Activated naive CD4-positive, alpha-beta T cell treated with anti-CD3 and anti-CD28 coated beads, Interleukin-2, amount 50 U/mL, for 24 hours (primary cell): ENCODE measurements around the gene CEBPA.
A peak's percentile ranks its signal among the peaks of the same experiment; 100 is the strongest.

Experiments
- H3K27ac Mint-ChIP-seq: one replicate; pipeline ENCODE4 v1.8.0; 2021; ENCODE audit warnings: mild to moderate bottlenecking, mixed read lengths
- H3K27me3 Mint-ChIP-seq: one replicate; pipeline ENCODE4 v1.8.0; 2021; ENCODE audit warnings: mixed read lengths
- H3K36me3 Mint-ChIP-seq: one replicate; pipeline ENCODE4 v1.8.0; 2021; ENCODE audit warnings: mixed read lengths
- H3K4me1 Mint-ChIP-seq: one replicate; pipeline ENCODE4 v1.8.0; 2021; ENCODE audit warnings: mixed read lengths
- H3K4me3 Mint-ChIP-seq: one replicate; pipeline ENCODE4 v1.8.0; 2021; ENCODE audit warnings: mild to moderate bottlenecking, mixed read lengths
- H3K9me3 Mint-ChIP-seq: one replicate; pipeline ENCODE4 v1.8.0; 2021; ENCODE audit warnings: mixed read lengths

Gene CEBPA

GRCh38 chr19:33302175-33302973 lies at the start of gene CEBPA:
CEBPA (minus strand) TSS chr19:33302534; CDS start chr19:33302414, 120 bp downstream.
- no peak within 1 kb of the TSS for H3K27ac Mint-ChIP-seq
- H3K9me3 Mint-ChIP-seq: no peaks in the 10 kb centered on the region
- peak within 1 kb of the TSS; percentile 67 for H3K4me3 Mint-ChIP-seq
- peaks cover 3% of the 10 kb centered on the region for H3K4me1 Mint-ChIP-seq
- peaks cover 27% of the 10 kb centered on the region for H3K27me3 Mint-ChIP-seq
- no peaks in the 10 kb centered on the region for H3K36me3 Mint-ChIP-seq

GRCh38 chr19:33350538-33351309 lies 48.4 kb upstream of the CEBPA start:
- Mint-ChIP-seq H3K4me1 (no peaks in the 10 kb centered on the region), H3K27me3 (peaks cover 7% of the 10 kb centered on the region), H3K36me3 (peaks cover 1% of the 10 kb centered on the region), H3K4me3 (no peak overlapping the region), H3K9me3 (peaks cover 3% of the 10 kb centered on the region), H3K27ac (no peak overlapping the region)

- Mint-ChIP-seq H3K27me3 (peaks cover 10% of the 10 kb centered on the region), H3K4me1 (no peaks in the 10 kb centered on the region), H3K36me3 (peaks cover 1% of the 10 kb centered on the region), H3K27ac (no peak overlapping the region), H3K9me3 (no peaks in the 10 kb centered on the region), H3K4me3 (no peak overlapping the region)
Observed at GRCh38 chr19:33349319-33350289, 47.3 kb upstream of the CEBPA start.

- H3K4me1 Mint-ChIP-seq: no peaks in the 10 kb centered on the region
- H3K27ac Mint-ChIP-seq: no peak overlapping the region
- H3K9me3 Mint-ChIP-seq: no peaks in the 10 kb centered on the region
- peaks cover 15% of the 10 kb centered on the region for H3K27me3 Mint-ChIP-seq
- no peaks in the 10 kb centered on the region for H3K36me3 Mint-ChIP-seq
- H3K4me3 Mint-ChIP-seq: no peak overlapping the region
Observed at GRCh38 chr19:33348301-33349010, 46.1 kb upstream of the CEBPA start.

GRCh38 chr19:33347300-33347699 lies 45.0 kb upstream of the CEBPA start:
- Mint-ChIP-seq H3K4me3 (no peak overlapping the region), H3K4me1 (no peaks in the 10 kb centered on the region), H3K36me3 (no peaks in the 10 kb centered on the region), H3K9me3 (no peaks in the 10 kb centered on the region), H3K27ac (no peak overlapping the region), H3K27me3 (peaks cover 15% of the 10 kb centered on the region)

GRCh38 chr19:33346665-33347064 lies 44.3 kb upstream of the CEBPA start:
- Mint-ChIP-seq H3K27ac (no peak overlapping the region), H3K27me3 (peaks cover 17% of the 10 kb centered on the region), H3K4me1 (no peaks in the 10 kb centered on the region), H3K36me3 (no peaks in the 10 kb centered on the region), H3K4me3 (no peak overlapping the region), H3K9me3 (no peaks in the 10 kb centered on the region)

- Mint-ChIP-seq H3K4me1 (no peaks in the 10 kb centered on the region), H3K36me3 (no peaks in the 10 kb centered on the region), H3K4me3 (no peak overlapping the region), H3K27me3 (peaks cover 25% of the 10 kb centered on the region), H3K9me3 (no peaks in the 10 kb centered on the region), H3K27ac (no peak overlapping the region)
Observed at GRCh38 chr19:33345163-33345562, 42.8 kb upstream of the CEBPA start.

GRCh38 chr19:33344573-33344925 lies 42.2 kb upstream of the CEBPA start:
- H3K9me3 Mint-ChIP-seq: no peaks in the 10 kb centered on the region
- H3K27ac Mint-ChIP-seq: peak overlapping the region; percentile 30
- no peaks in the 10 kb centered on the region for H3K4me1 Mint-ChIP-seq
- no peak overlapping the region for H3K4me3 Mint-ChIP-seq
- peaks cover 27% of the 10 kb centered on the region for H3K27me3 Mint-ChIP-seq
- no peaks in the 10 kb centered on the region for H3K36me3 Mint-ChIP-seq

GRCh38 chr19:33343859-33344572 lies 41.7 kb upstream of the CEBPA start:
- H3K36me3 Mint-ChIP-seq: no peaks in the 10 kb centered on the region
- no peak overlapping the region for H3K4me3 Mint-ChIP-seq
- H3K9me3 Mint-ChIP-seq: no peaks in the 10 kb centered on the region
- peaks cover 27% of the 10 kb centered on the region for H3K27me3 Mint-ChIP-seq
- peak overlapping the region; percentile 30 for H3K27ac Mint-ChIP-seq
- no peaks in the 10 kb centered on the region for H3K4me1 Mint-ChIP-seq

- Mint-ChIP-seq H3K4me1 (no peaks in the 10 kb centered on the region), H3K4me3 (no peak overlapping the region), H3K27ac (no peak overlapping the region), H3K9me3 (no peaks in the 10 kb centered on the region), H3K36me3 (no peaks in the 10 kb centered on the region), H3K27me3 (peaks cover 26% of the 10 kb centered on the region)
Observed at GRCh38 chr19:33343301-33343700, 41.0 kb upstream of the CEBPA start.

GRCh38 chr19:33340991-33341390 lies 38.7 kb upstream of the CEBPA start:
- Mint-ChIP-seq H3K4me3 (no peak overlapping the region), H3K9me3 (no peaks in the 10 kb centered on the region), H3K36me3 (no peaks in the 10 kb centered on the region), H3K27ac (no peak overlapping the region), H3K4me1 (no peaks in the 10 kb centered on the region), H3K27me3 (peaks cover 24% of the 10 kb centered on the region)

GRCh38 chr19:33339016-33339984 lies 37.0 kb upstream of the CEBPA start:
- peaks cover 18% of the 10 kb centered on the region for H3K27me3 Mint-ChIP-seq
- H3K4me3 Mint-ChIP-seq: no peak overlapping the region

GRCh38 chr19:33335446-33335845 lies 33.1 kb upstream of the CEBPA start:
- peaks cover 7% of the 10 kb centered on the region for H3K27me3 Mint-ChIP-seq
- no peak overlapping the region for H3K27ac Mint-ChIP-seq
- no peaks in the 10 kb centered on the region for H3K4me1 Mint-ChIP-seq
- H3K36me3 Mint-ChIP-seq: no peaks in the 10 kb centered on the region
- H3K9me3 Mint-ChIP-seq: no peaks in the 10 kb centered on the region
- H3K4me3 Mint-ChIP-seq: no peak overlapping the region

More at GRCh38 chr19:33339016-33339984, 37.0 kb upstream of the CEBPA start:
- Mint-ChIP-seq H3K9me3 (no peaks in the 10 kb centered on the region), H3K4me1 (no peaks in the 10 kb centered on the region), H3K36me3 (no peaks in the 10 kb centered on the region), H3K27ac (no peak overlapping the region)
